Panc1 (cell line): ENCODE measurements around the gene ADAMTS6. TPM values are rescaled to one million over a fixed set of nuclear protein-coding genes. Genes with fewer than 3 reads are reported as not detected.

Experiments
- ATAC-seq: fragments of 200-7000 bp; cut with Tn5 transposase; 2 replicates; pipeline ENCODE4 v1.9.1; 2020; ENCODE audit warnings: mild to moderate bottlenecking, moderate library complexity
- BruUV-seq: library from RNA; stranded (reverse); fragments of 400-500 nt; replicated peaks from 2 replicates; lab custom pipeline; 2021; lab: Mats Ljungman, UMichigan
- CTCF ChIA-PET: fragments of 300-600 bp; sonication (Branson Sonifier 250); formaldehyde crosslinking; loops from one replicate; lab custom pipeline; 2022; ENCODE audit warnings: antibody characterized with exemption; lab: Charles Lee
- POLR2A ChIA-PET: fragments of 300-600 bp; sonication (Branson Sonifier 250); formaldehyde crosslinking; loops from one replicate; lab custom pipeline; 2022; ENCODE audit warnings: antibody characterized with exemption; lab: Charles Lee
- DNase-seq: peaks from one replicate; pipeline ENCODE4 v3.0.0-alpha.2; 2010; ENCODE audit warnings: low read depth, low spot score
- H3K27ac ChIP-seq: 2 replicates; pipeline ENCODE4 v1.5.1; 2011; ENCODE audit warnings: mild to moderate bottlenecking, low read length, inconsistent platforms
- H3K27me3 ChIP-seq: fragments of 200-500 bp; sonication (Bioruptor generic); 2 replicates; pipeline ENCODE4 v1.6.0; 2014; ENCODE audit warnings: low read length, inconsistent platforms; ENCODE audit not compliant: control insufficient read depth, insufficient read depth
- H3K36me3 ChIP-seq: fragments of 200-500 bp; sonication (Bioruptor generic); 2 replicates; pipeline ENCODE4 v1.5.1; 2014; ENCODE audit warnings: inconsistent platforms, mild to moderate bottlenecking, low read length, moderate library complexity; ENCODE audit not compliant: control insufficient read depth, insufficient read depth
- H3K4me1 ChIP-seq: 2 replicates; pipeline ENCODE4 v1.5.1; 2011; ENCODE audit warnings: inconsistent platforms, mild to moderate bottlenecking, low read length, moderate library complexity; ENCODE audit not compliant: control insufficient read depth, insufficient read depth
- H3K4me3 ChIP-seq, 2 experiments: 2 replicates each; pipeline ENCODE4 v1.5.1; 2011 to 2012; ENCODE audit warnings: low read depth in 2 of 2, low read length in 2 of 2, mild to moderate bottlenecking in 2 of 2, inconsistent platforms in 1 of 2, moderate library complexity in 1 of 2
- H3K9me3 ChIP-seq: fragments of 200-500 bp; sonication (Bioruptor generic); 2 replicates; pipeline ENCODE4 v1.5.1; 2014; ENCODE audit warnings: low read depth, mild to moderate bottlenecking, inconsistent platforms, low read length, moderate library complexity; ENCODE audit not compliant: control insufficient read depth, insufficient read depth
- POLR2AphosphoS5 ChIP-seq: IDR thresholded peaks from 2 replicates; pipeline ENCODE4 v1.6.1; 2012; ENCODE audit warnings: mild to moderate bottlenecking, low read depth, low read length, moderate library complexity
- SIN3A ChIP-seq: IDR thresholded peaks from 2 replicates; pipeline ENCODE4 v1.6.1; 2012; ENCODE audit warnings: low read depth, mild to moderate bottlenecking, low read length, moderate library complexity, borderline replicate concordance; ENCODE audit not compliant: insufficient read depth
- TCF7L2 ChIP-seq: IDR thresholded peaks from 2 replicates; pipeline ENCODE4 v1.6.1; 2011; ENCODE audit warnings: mild to moderate bottlenecking, low read depth, low read length, inconsistent platforms
- in situ Hi-C: cut with HindIII; loops from 2 replicates; pipeline ENCODE4 v1.10.0; 2016; ENCODE audit warnings: low sequenced_read_pairs, low pct_unique_long_range_greater_than_20kb
- intact Hi-C: fragments of 100-400 bp; cut with micrococcal nuclease; formaldehyde crosslinking; loops from one replicate; pipeline ENCODE4 v1.10.0; 2022; ENCODE audit not compliant: unreplicated experiment
- total RNA-seq: library from RNA; stranded (reverse); gene quantifications from one replicate; pipeline ENCODE4 v1.2.1, GENCODE V29; 2021; ENCODE audit not compliant: unreplicated experiment
- TF ChIP-seq, protein P1 (sequence below), 2 experiments: IDR thresholded peaks; 2 replicates each; pipeline ENCODE4 v1.6.1; 2011 to 2012; ENCODE audit warnings: low read depth in 2 of 2, control low read depth in 1 of 2, low read length in 1 of 2, mild to moderate bottlenecking in 1 of 2, moderate library complexity in 1 of 2; ENCODE audit not compliant: insufficient read depth in 1 of 2
- TF ChIP-seq, protein P2 (sequence below): fragments of 450-650 bp; IDR thresholded peaks from 2 replicates; pipeline ENCODE4 v1.5.1; 2017; ENCODE audit warnings: mild to moderate bottlenecking

Gene ADAMTS6
- total RNA-seq, 1 experiment from 2014 or later, result 0.64 TPM

DNA sequence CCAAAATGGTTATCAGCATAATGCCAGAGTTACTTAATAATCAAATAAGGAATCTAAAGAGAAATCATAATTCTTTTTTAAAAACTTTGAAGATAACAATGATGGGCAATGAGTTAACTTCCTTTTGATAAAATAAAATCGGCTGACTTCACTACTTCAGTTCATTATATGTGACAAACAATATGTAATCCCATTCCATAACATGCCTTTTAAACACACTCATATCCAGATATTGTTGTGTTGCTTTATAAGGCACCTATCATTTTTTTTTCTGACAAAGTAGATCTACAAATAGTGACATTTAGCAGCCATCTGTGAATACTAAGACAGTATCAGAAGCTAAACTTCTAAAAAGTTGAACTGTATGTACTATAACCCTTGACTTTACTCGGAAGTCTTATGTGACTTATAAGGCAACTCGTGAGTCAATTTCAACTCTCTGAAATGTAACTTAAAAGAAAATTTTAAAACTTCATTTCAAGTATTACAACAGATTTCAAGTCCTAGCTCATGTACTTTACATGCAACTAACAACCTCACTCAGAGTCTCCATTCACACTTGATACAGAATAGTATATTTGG lies 7.5 kb downstream of the ADAMTS6 start:
- no peak overlapping the region for H3K27ac ChIP-seq
- no peaks in the 10 kb centered on the region for H3K4me1 ChIP-seq
- intact Hi-C loops (no loop called here), in situ Hi-C loops (no loop called here)
- H3K9me3 ChIP-seq, result no peaks in the 10 kb centered on the region
- H3K36me3 ChIP-seq, result no peaks in the 10 kb centered on the region; the same call in 1 of the 2 replicates
- no peak for TF ChIP-seq POLR2AphosphoS5
- TF ChIP-seq SIN3A, result no peak
- TF ChIP-seq TCF7L2, result no peak
- TF ChIP-seq, protein P1, sequence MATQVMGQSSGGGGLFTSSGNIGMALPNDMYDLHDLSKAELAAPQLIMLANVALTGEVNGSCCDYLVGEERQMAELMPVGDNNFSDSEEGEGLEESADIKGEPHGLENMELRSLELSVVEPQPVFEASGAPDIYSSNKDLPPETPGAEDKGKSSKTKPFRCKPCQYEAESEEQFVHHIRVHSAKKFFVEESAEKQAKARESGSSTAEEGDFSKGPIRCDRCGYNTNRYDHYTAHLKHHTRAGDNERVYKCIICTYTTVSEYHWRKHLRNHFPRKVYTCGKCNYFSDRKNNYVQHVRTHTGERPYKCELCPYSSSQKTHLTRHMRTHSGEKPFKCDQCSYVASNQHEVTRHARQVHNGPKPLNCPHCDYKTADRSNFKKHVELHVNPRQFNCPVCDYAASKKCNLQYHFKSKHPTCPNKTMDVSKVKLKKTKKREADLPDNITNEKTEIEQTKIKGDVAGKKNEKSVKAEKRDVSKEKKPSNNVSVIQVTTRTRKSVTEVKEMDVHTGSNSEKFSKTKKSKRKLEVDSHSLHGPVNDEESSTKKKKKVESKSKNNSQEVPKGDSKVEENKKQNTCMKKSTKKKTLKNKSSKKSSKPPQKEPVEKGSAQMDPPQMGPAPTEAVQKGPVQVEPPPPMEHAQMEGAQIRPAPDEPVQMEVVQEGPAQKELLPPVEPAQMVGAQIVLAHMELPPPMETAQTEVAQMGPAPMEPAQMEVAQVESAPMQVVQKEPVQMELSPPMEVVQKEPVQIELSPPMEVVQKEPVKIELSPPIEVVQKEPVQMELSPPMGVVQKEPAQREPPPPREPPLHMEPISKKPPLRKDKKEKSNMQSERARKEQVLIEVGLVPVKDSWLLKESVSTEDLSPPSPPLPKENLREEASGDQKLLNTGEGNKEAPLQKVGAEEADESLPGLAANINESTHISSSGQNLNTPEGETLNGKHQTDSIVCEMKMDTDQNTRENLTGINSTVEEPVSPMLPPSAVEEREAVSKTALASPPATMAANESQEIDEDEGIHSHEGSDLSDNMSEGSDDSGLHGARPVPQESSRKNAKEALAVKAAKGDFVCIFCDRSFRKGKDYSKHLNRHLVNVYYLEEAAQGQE (IDR thresholded peaks at IDR 0.05; ENCODE audit: insufficient read depth in 1 of 2, low read depth in 2 of 2, low read length in 1 of 2), result no peak
- TF ChIP-seq, protein P2, sequence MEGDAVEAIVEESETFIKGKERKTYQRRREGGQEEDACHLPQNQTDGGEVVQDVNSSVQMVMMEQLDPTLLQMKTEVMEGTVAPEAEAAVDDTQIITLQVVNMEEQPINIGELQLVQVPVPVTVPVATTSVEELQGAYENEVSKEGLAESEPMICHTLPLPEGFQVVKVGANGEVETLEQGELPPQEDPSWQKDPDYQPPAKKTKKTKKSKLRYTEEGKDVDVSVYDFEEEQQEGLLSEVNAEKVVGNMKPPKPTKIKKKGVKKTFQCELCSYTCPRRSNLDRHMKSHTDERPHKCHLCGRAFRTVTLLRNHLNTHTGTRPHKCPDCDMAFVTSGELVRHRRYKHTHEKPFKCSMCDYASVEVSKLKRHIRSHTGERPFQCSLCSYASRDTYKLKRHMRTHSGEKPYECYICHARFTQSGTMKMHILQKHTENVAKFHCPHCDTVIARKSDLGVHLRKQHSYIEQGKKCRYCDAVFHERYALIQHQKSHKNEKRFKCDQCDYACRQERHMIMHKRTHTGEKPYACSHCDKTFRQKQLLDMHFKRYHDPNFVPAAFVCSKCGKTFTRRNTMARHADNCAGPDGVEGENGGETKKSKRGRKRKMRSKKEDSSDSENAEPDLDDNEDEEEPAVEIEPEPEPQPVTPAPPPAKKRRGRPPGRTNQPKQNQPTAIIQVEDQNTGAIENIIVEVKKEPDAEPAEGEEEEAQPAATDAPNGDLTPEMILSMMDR, result no peak
- peaks cover 7% of the 10 kb centered on the region for H3K27me3 ChIP-seq
- ATAC-seq (no peak), DNase-seq (no peak)
- CTCF ChIA-PET, result interaction anchor here (0.6 kb wide), 1 partner anchor 218 kb away, joined by 4 read pairs; no protein-coding TSS in a partner anchor
- POLR2A ChIA-PET, result interaction anchor here (0.6 kb wide), 1 partner anchor 220 kb away, joined by 8 read pairs; no protein-coding TSS in a partner anchor
- no peak overlapping the region for H3K4me3 ChIP-seq
- no TSS peak for BruUV-seq

DNA sequence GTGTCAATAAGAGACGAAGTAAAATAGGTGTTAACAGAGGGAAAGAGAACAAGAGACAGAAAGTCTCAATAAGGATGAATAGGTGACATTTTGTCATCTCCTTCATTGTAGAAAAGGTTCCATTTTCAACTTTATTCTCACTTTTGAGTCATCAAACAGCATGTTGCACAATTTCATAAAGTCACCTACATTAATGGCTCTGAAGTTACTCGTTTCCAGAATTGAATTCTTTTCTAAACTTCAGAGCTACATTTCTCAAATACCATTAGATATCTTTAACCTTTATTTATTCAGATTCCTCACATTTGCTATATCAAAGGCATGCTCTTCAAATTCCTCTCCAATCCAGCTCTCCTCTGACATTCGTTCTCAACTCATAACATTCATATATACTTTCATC lies 13.1 kb downstream of the ADAMTS6 start:
- CTCF ChIA-PET, result no interaction called here
- Histone ChIP-seq H3K27me3 (0 out of 2 replicates have a peak, but pooled peaks cover 3% of the 10 kb centered on the region), H3K36me3 (no peaks in the 10 kb centered on the region), H3K4me1 (no peaks in the 10 kb centered on the region), H3K4me3 (no peak overlapping the region), H3K27ac (no peak overlapping the region), H3K9me3 (no peaks in the 10 kb centered on the region)
- POLR2A ChIA-PET, result no interaction called here
- DNase-seq (no peak), ATAC-seq (no peak)
- TF ChIP-seq SIN3A (no peak), TCF7L2 (no peak), POLR2AphosphoS5 (no peak)
- TF ChIP-seq, protein P2, result no peak
- TF ChIP-seq, protein P1 (IDR thresholded peaks at IDR 0.05; ENCODE audit: insufficient read depth in 1 of 2, low read depth in 2 of 2, low read length in 1 of 2), result no peak
- in situ Hi-C loops (no loop called here), intact Hi-C loops (no loop called here)
- no TSS peak for BruUV-seq
